Heart right ventricle (tissue), 16 donors: ENCODE data around the gene PRKAG2. TPM values are rescaled to one million over a fixed set of nuclear protein-coding genes. Genes with fewer than 3 reads are reported as not detected.

ENCODE experiments used
- ATAC-seq, 8 donors: fragments of 200-7000 bp; cut with Tn5 transposase; one replicate each; pipeline ENCODE4 v1.9.1; 2020; ENCODE audit warnings: mild to moderate bottlenecking in 8 of 8, moderate library complexity in 8 of 8, moderate number of reproducible peaks in 1 of 8
- DNase-seq, 2 donors: peaks; one replicate each; pipeline ENCODE4 v3.0.0-alpha.2; 2020
- H3K27ac ChIP-seq, 10 donors: fragments of 200-600 bp; sonication (generic) in 2 of 10; one replicate each; pipeline versions ENCODE4 v1.5.0 to v1.8.0; 2020 to 2022; ENCODE audit warnings: mild to moderate bottlenecking in 3 of 10
- H3K27me3 ChIP-seq, 7 donors: fragments of 200-600 bp; one replicate each; pipeline ENCODE4 v1.8.0; 2021 to 2022; ENCODE audit warnings: mild to moderate bottlenecking in 2 of 7
- H3K36me3 ChIP-seq, 9 donors: fragments of 200-600 bp; sonication (generic) in 1 of 9; one replicate each; pipeline versions ENCODE4 v1.5.0 to v1.8.0; 2020 to 2022; ENCODE audit warnings: mild to moderate bottlenecking in 2 of 9
- H3K4me1 ChIP-seq, 9 donors: fragments of 200-600 bp; sonication (generic) in 1 of 9; one replicate each; pipeline versions ENCODE4 v1.5.0 to v1.8.0; 2020 to 2022; ENCODE audit warnings: mild to moderate bottlenecking in 4 of 9
- H3K4me3 ChIP-seq, 10 donors: fragments of 200-600 bp; sonication (generic) in 2 of 10; one replicate each; pipeline versions ENCODE4 v1.5.0 to v1.8.0; 2020 to 2022; ENCODE audit warnings: mild to moderate bottlenecking in 7 of 10, moderate library complexity in 2 of 10
- H3K9me3 ChIP-seq, 11 donors: fragments of 200-600 bp in 10 of 11; sonication (generic) in 2 of 11; one replicate each; pipeline versions ENCODE4 v1.5.0 to v1.8.0; 2013 to 2022; ENCODE audit warnings: mild to moderate bottlenecking in 2 of 11, control low read depth in 1 of 11, moderate library complexity in 1 of 11
- CTCF ChIP-seq, 9 donors: fragments of 200-600 bp; sonication (generic) in 2 of 9; IDR thresholded peaks; one replicate each; pipeline versions ENCODE4 v1.5.0 to v1.8.0; 2021 to 2022; ENCODE audit warnings: antibody characterized with exemption in 9 of 9, mild to moderate bottlenecking in 5 of 9, moderate library complexity in 1 of 9
- WGBS, 2 donors: extraction: QIAGEN DNeasy Blood & Tissue Kit; methylation state at CpG; one replicate each; pipeline ENCODE4 v1.1.7; 2013; ENCODE audit warnings: inconsistent platforms in 1 of 2; 5-methylcytosine and 5-hydroxymethylcytosine counted together
- intact Hi-C, 10 donors: fragments of 100-400 bp; cut with DNase I; formaldehyde crosslinking; loops; one replicate each; pipeline versions ENCODE4 v1.11.1 to v1.14.2; 2022
- polyA plus RNA-seq, 2 donors: library from polyadenylated mRNA; stranded (reverse); fragments of 200-250 nt; gene quantifications; one replicate each; pipeline ENCODE4 v1.2.3, GENCODE V29; 2013
- total RNA-seq, 10 donors: library from RNA; stranded (reverse); fragmentation: NEBNext Ultra II Directional in 3 of 10; extraction: Animal tissue kit (Norgen Biotek cat#: 25700) in 3 of 10; gene quantifications; one replicate each; pipeline versions ENCODE4 v1.2.1 to v1.2.4, GENCODE V29; 2021 to 2023
- donor health status: Arrhythmogenic right ventricular cardiomyopathy.
- donor health status: ischemic (EF 13 %, LVEDD 7.1; RV severe dilation, severe dysfunction).
- donor health status: healthy with polysubstance abuse.
- donor health status: DM: no; HTN: yes; CAD: no.
- donor health status: DM: no; HTN: no; CAD: no.
- donor health status: ischemic (EF 25% LVEDD 6.9; RV normal size, moderate dysfunction).
- donor health status: ischemic (EF 25% LVEDD 5.7; RV mildly dilated, moderate dysfunction).
- donor health status: healthy.
- donor health status: DM: yes; HTN: yes; CAD: no.
- donor health status: Ischemic cardiomyopathy.
- donor health status: ischemic (EF 35%, LVEDD 5.7; RV mildly dilated, moderate dysfunction).
- donor health status: nonischemic (EF 11% LVEDD 7.7; RV severe dilation, severe dysfunction).
- donor health status: DM: yes; HTN: yes; CAD: no.
- donor health status: PGD.
- donor health status: ischemic (EF 29% LVEDD 5.4; RV normal size, mild dysfunction).
- donor health status: nonischemic (EF 23%, LVEDD 6.1; RV moderate dilation, normal function).

PRKAG2 gene
- total and polyA plus RNA-seq, 12 donors, result 52.4 to 156 (median 114) TPM

- Histone ChIP-seq H3K9me3 (no peaks in the 10 kb centered on the region), H3K27me3 (no peaks in the 10 kb centered on the region), H3K27ac (no peak overlapping the region), H3K36me3 (peaks cover 0 to 32% (median 7%) of the 10 kb centered on the region in 9 donors), H3K4me3 (no peak overlapping the region), H3K4me1 (peaks cover 0 to 17% (median 4%) of the 10 kb centered on the region in 9 donors)
- WGBS, 2 donors, result 83 to 85% methylated on average over 3 of the region's 3 CpGs
- intact Hi-C loops, result no loop called here
- no peak for DNase-seq
- peak in 3 of 8 donors; percentile 35 to 47 (median 37) for ATAC-seq
- no peak for TF ChIP-seq CTCF (IDR thresholded peaks at IDR 0.05)
Observed at GRCh38 chr7:151607464-151607867, 269.4 kb downstream of the PRKAG2 start.

- no peak overlapping the region for H3K27ac ChIP-seq
- peaks cover 9 to 28% (median 19%) of the 10 kb centered on the region in 9 donors for H3K4me1 ChIP-seq
- no peaks in the 10 kb centered on the region for H3K9me3 ChIP-seq
- no peak for TF ChIP-seq CTCF (IDR thresholded peaks at IDR 0.05)
- ATAC-seq (no peak), DNase-seq (no peak)
- H3K36me3 ChIP-seq, result peaks cover 0 to 21% (median 0%) of the 10 kb centered on the region in 9 donors
- intact Hi-C loops, result no loop called here
- no peak overlapping the region for H3K4me3 ChIP-seq
- 88 to 96% methylated on average over 4 of the region's 4 CpGs for WGBS, 2 donors
- H3K27me3 ChIP-seq, result no peaks in the 10 kb centered on the region
Observed at GRCh38 chr7:151603951-151604350, 273.0 kb downstream of the PRKAG2 start.

- Histone ChIP-seq H3K9me3 (peaks cover 0 to 4% (median 0%) of the 10 kb centered on the region in 11 donors), H3K36me3 (peaks cover 0 to 21% (median 0%) of the 10 kb centered on the region in 9 donors), H3K4me3 (no peak overlapping the region), H3K4me1 (peaks cover 5 to 32% (median 24%) of the 10 kb centered on the region in 9 donors), H3K27ac (peak overlapping the region in 1 of 10 donors; percentile 85), H3K27me3 (no peaks in the 10 kb centered on the region)
- DNase-seq (no peak), ATAC-seq (no peak)
- 94 to 95% methylated on average over 21 of the region's 21 CpGs for WGBS, 2 donors
- intact Hi-C loops, result no loop called here
- TF ChIP-seq CTCF (IDR thresholded peaks at IDR 0.05), result no peak
Observed at GRCh38 chr7:151601521-151602305, 275.2 kb downstream of the PRKAG2 start.

GRCh38 chr7:151600331-151600730, 276.6 kb downstream of the PRKAG2 start:
- 68 to 73% methylated on average over 3 of the region's 3 CpGs for WGBS, 2 donors
- Histone ChIP-seq H3K27ac (peak overlapping the region; percentile 65 to 87 (median 76)), H3K36me3 (peaks cover 0 to 19% (median 0%) of the 10 kb centered on the region in 9 donors), H3K27me3 (no peaks in the 10 kb centered on the region), H3K4me3 (no peak overlapping the region), H3K4me1 (peaks cover 5 to 37% (median 29%) of the 10 kb centered on the region in 9 donors), H3K9me3 (peaks cover 0 to 4% (median 0%) of the 10 kb centered on the region in 11 donors)
- no peak for TF ChIP-seq CTCF (IDR thresholded peaks at IDR 0.05)
- intact Hi-C loops, result no loop called here
- DNase-seq, result no peak
- ATAC-seq, result no peak
